Ovary (tissue), 3 donors: Measurements from ENCODE around the gene PGRMC2.

Experiments used
- POLR2A ChIP-seq: fragments of 450-650 bp; IDR thresholded peaks from one replicate; pipeline ENCODE4 v1.6.1; 2017; ENCODE audit warnings: antibody characterized with exemption, mild to moderate bottlenecking, moderate library complexity
- TF ChIP-seq, protein P1 (sequence below), 3 donors: fragments of 450-650 bp in 2 of 3; fragments of 200-600 bp in 1 of 3; IDR thresholded peaks; one replicate each; pipeline versions ENCODE4 v1.5.1 to v1.8.0; 2016 to 2022; ENCODE audit warnings: antibody characterized with exemption in 3 of 3, mild to moderate bottlenecking in 1 of 3
- donor health status: DM: no; HTN: no; CAD: no.

DNA sequence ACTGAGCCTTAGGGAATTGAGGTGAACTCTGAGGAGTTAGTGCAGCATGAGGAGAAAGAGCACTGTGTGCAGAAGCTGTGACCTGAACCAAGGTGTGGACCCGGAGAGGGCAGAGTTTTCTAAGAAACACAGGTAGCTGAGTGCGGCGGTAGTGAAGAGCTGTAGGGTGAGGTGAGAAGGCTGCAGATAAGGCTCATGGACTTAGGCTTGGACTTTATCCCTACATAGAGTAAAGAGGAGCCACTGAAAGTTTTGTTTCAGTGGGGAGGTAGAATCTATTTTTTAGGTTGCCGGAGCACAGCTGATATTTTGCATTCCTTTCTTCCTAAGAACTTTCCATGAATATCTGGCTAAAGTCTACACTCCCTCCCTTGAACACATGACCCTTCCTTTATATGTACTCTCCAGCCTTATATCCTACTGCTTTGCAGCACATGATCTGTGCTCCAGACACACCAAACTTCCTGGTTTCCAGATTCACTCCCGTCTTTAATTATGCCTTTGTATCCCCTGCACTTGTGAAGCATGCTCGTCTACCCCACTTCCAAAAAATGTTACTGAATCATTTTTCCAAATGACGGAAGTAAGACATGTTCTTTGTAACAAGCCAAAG is 10.6 kb upstream of the PGRMC2 start:
- TF ChIP-seq, protein P1, sequence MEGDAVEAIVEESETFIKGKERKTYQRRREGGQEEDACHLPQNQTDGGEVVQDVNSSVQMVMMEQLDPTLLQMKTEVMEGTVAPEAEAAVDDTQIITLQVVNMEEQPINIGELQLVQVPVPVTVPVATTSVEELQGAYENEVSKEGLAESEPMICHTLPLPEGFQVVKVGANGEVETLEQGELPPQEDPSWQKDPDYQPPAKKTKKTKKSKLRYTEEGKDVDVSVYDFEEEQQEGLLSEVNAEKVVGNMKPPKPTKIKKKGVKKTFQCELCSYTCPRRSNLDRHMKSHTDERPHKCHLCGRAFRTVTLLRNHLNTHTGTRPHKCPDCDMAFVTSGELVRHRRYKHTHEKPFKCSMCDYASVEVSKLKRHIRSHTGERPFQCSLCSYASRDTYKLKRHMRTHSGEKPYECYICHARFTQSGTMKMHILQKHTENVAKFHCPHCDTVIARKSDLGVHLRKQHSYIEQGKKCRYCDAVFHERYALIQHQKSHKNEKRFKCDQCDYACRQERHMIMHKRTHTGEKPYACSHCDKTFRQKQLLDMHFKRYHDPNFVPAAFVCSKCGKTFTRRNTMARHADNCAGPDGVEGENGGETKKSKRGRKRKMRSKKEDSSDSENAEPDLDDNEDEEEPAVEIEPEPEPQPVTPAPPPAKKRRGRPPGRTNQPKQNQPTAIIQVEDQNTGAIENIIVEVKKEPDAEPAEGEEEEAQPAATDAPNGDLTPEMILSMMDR (IDR thresholded peaks at IDR 0.05) = no peak
- TF ChIP-seq POLR2A = no peak
